Smooth muscle cell (in vitro differentiated cells): ENCODE results near the gene IL6. TPM values are rescaled to one million over a fixed set of nuclear protein-coding genes. Genes with fewer than 3 reads are reported as not detected.
"Not testable (repeated sequence)": the region's sequence is repeated elsewhere in the genome, so short reads cannot be mapped to it uniquely, and the experiment has no call there.

Experiments
- DNase-seq: peaks from one replicate; lab custom pipeline; 2025; ENCODE audit not compliant: unreplicated experiment; lab: John Stamatoyannopoulos, UW
- H2AFZ ChIP-seq: fragments of 200-600 bp; sonication (generic); 2 replicates; pipeline ENCODE4 v1.6.0; 2016; ENCODE audit warnings: antibody characterized with exemption, low read depth, mild to moderate bottlenecking
- H3F3A ChIP-seq: fragments of 200-600 bp; sonication (generic); 2 replicates; pipeline ENCODE4 v1.6.0; 2017; ENCODE audit warnings: antibody characterized with exemption, low read depth
- H3K27ac ChIP-seq: fragments of 200-600 bp; sonication (generic); 2 replicates; pipeline ENCODE4 v1.5.1; 2016; ENCODE audit warnings: low read depth, mild to moderate bottlenecking
- H3K27me3 ChIP-seq: fragments of 200-600 bp; sonication (generic); 2 replicates; pipeline ENCODE4 v1.6.1; 2016; ENCODE audit warnings: low read depth, mild to moderate bottlenecking
- H3K36me3 ChIP-seq: fragments of 200-600 bp; sonication (generic); 2 replicates; pipeline ENCODE4 v1.5.1; 2016; ENCODE audit warnings: low read depth
- H3K4me1 ChIP-seq: fragments of 200-600 bp; sonication (generic); 2 replicates; pipeline ENCODE4 v1.5.1; 2016; ENCODE audit warnings: low read depth
- H3K4me2 ChIP-seq: fragments of 200-600 bp; sonication (generic); 2 replicates; pipeline ENCODE4 v1.6.0; 2016; ENCODE audit warnings: mild to moderate bottlenecking
- H3K4me3 ChIP-seq: fragments of 200-600 bp; sonication (generic); 2 replicates; pipeline ENCODE4 v1.5.1; 2016; ENCODE audit warnings: mild to moderate bottlenecking
- H3K79me2 ChIP-seq: fragments of 200-600 bp; sonication (generic); 2 replicates; pipeline ENCODE4 v1.6.0; 2016; ENCODE audit warnings: low read depth, mild to moderate bottlenecking
- H3K9ac ChIP-seq: fragments of 200-600 bp; sonication (generic); 2 replicates; pipeline ENCODE4 v1.6.0; 2016; ENCODE audit warnings: low read depth
- H3K9me3 ChIP-seq: fragments of 200-600 bp; sonication (generic); replicated peaks from 2 replicates; pipeline ENCODE4 v1.5.1; 2016; ENCODE audit warnings: low read depth
- H4K20me1 ChIP-seq: fragments of 200-600 bp; sonication (generic); 2 replicates; pipeline ENCODE4 v1.6.0; 2016; ENCODE audit warnings: low read depth
- CTCF ChIP-seq: fragments of 200-600 bp; sonication (generic); IDR thresholded peaks from 2 replicates; pipeline ENCODE4 v1.5.1; 2017; ENCODE audit warnings: borderline replicate concordance, mild to moderate bottlenecking, antibody characterized with exemption; ENCODE audit not compliant: insufficient read depth, poor library complexity, severe bottlenecking
- WGBS: methylation state at CpG from one replicate; pipeline ENCODE4 v1.1.7; 2016; ENCODE audit warnings: low lambda C conversion rate; 5-methylcytosine and 5-hydroxymethylcytosine counted together
- polyA plus RNA-seq: library from polyadenylated mRNA; unstranded; fragments of >200 nt; fragmentation: Nextera tagmentation; extraction: Ambion mirVana; gene quantifications from 2 replicates; pipeline ENCODE4 v1.2.1, GENCODE V29; 2016
- total RNA-seq: library from RNA; depleted of rRNA; stranded (reverse); fragments of >200 nt; gene quantifications from 2 replicates; pipeline ENCODE4 v1.2.3, GENCODE V29; 2014

IL6 gene
- total and polyA plus RNA-seq, 2 experiments from 2014 or later, result 0.31 to 19.1 TPM

- no peak for TF ChIP-seq CTCF
- no peaks in the 10 kb centered on the region for H3K27me3 ChIP-seq
- H4K20me1 ChIP-seq, result no peaks in the 10 kb centered on the region
- H2AFZ ChIP-seq, result no peak overlapping the region
- H3F3A ChIP-seq, result no peaks in the 10 kb centered on the region
- no peak overlapping the region for H3K9ac ChIP-seq
- H3K36me3 ChIP-seq, result no peaks in the 10 kb centered on the region
- H3K4me2 ChIP-seq, result no peak overlapping the region
- H3K9me3 ChIP-seq, result no peaks in the 10 kb centered on the region
- H3K4me3 ChIP-seq, result no peak overlapping the region
- no peak for DNase-seq
- no peaks in the 10 kb centered on the region for H3K4me1 ChIP-seq
- H3K27ac ChIP-seq, result no peak overlapping the region
- H3K79me2 ChIP-seq, result no peaks in the 10 kb centered on the region
- WGBS, result 87% methylated on average over 4 of the region's 4 CpGs
These were observed 45.9 kb downstream of the IL6 start for GRCh38 chr7:22772885-22773284.

GRCh38 chr7:22776964-22777363 lies 50.0 kb downstream of the IL6 start:
- H3K79me2 ChIP-seq, result no peaks in the 10 kb centered on the region
- no peak overlapping the region for H3K4me2 ChIP-seq
- no peaks in the 10 kb centered on the region for H3K36me3 ChIP-seq
- no peak for TF ChIP-seq CTCF
- no peaks in the 10 kb centered on the region for H3K27me3 ChIP-seq
- no peak for DNase-seq
- H3K4me1 ChIP-seq, result no peaks in the 10 kb centered on the region
- H4K20me1 ChIP-seq, result no peaks in the 10 kb centered on the region
- no peak overlapping the region for H2AFZ ChIP-seq
- no peak overlapping the region for H3K4me3 ChIP-seq
- H3F3A ChIP-seq, result no peaks in the 10 kb centered on the region
- no peaks in the 10 kb centered on the region for H3K9me3 ChIP-seq
- WGBS, result 85% methylated on average over 4 of the region's 4 CpGs
- no peak overlapping the region for H3K27ac ChIP-seq
- no peak overlapping the region for H3K9ac ChIP-seq

GRCh38 chr7:22779730-22780323 lies 52.8 kb downstream of the IL6 start:
- H3K36me3 ChIP-seq, H3K4me3 ChIP-seq, H3F3A ChIP-seq, H3K4me2 ChIP-seq, H3K9me3 ChIP-seq, H4K20me1 ChIP-seq, H3K27me3 ChIP-seq, H3K4me1 ChIP-seq, H2AFZ ChIP-seq, H3K9ac ChIP-seq, DNase-seq, H3K27ac ChIP-seq, H3K79me2 ChIP-seq: not testable (repeated sequence)
- WGBS, result 81% methylated on average over 4 of the region's 4 CpGs

- H3K9me3 ChIP-seq, result no peaks in the 10 kb centered on the region
- no peak overlapping the region for H3K4me3 ChIP-seq
- DNase-seq, result no peak
- H3K4me2 ChIP-seq, result peak overlapping the region; percentile 2
- H2AFZ ChIP-seq, result no peak overlapping the region
- H3K36me3 ChIP-seq, result no peaks in the 10 kb centered on the region
- peak overlapping the region; percentile 47 for H3K27ac ChIP-seq
- no peaks in the 10 kb centered on the region for H4K20me1 ChIP-seq
- TF ChIP-seq CTCF, result no peak
- H3F3A ChIP-seq, result no peaks in the 10 kb centered on the region
- no peaks in the 10 kb centered on the region for H3K79me2 ChIP-seq
- H3K27me3 ChIP-seq, result no peaks in the 10 kb centered on the region
- 46% methylated on average over 5 of the region's 5 CpGs for WGBS
- peak overlapping the region; percentile 38 for H3K9ac ChIP-seq
- no peaks in the 10 kb centered on the region for H3K4me1 ChIP-seq
These were observed 54.3 kb downstream of the IL6 start for GRCh38 chr7:22781230-22781711.

Other genes with a start within 250 kb of the IL6 start
- 0.40 and 0.58 TPM in 2 replicates for gene STEAP1B, start 227.0 kb upstream of the IL6 start, total RNA-seq
- 1.4 TPM in 1 of 2 replicates, not detected in the other for gene STEAP1B, start 227.0 kb upstream of the IL6 start, polyA plus RNA-seq
- 78.1 and 202 TPM in 2 replicates for gene TOMM7, start 95.6 kb downstream of the IL6 start, total RNA-seq
- gene TOMM7, start 95.6 kb downstream of the IL6 start, polyA plus RNA-seq, result 285 and 293 TPM in 2 replicates